BLaER1 (cell line): ENCODE measurements around the gene SDCCAG8.

Source experiments
- H3K27ac ChIP-seq: shearing (Covaris generic); formaldehyde crosslinking; 2 replicates; pipeline ENCODE4 v1.8.1; 2022
- H3K27me3 ChIP-seq: shearing (Covaris generic); formaldehyde crosslinking; 2 replicates; pipeline ENCODE4 v1.8.1; 2022
- H3K36me3 ChIP-seq: shearing (Covaris generic); formaldehyde crosslinking; 2 replicates; pipeline ENCODE4 v1.8.1; 2022
- H3K4me1 ChIP-seq: shearing (Covaris generic); formaldehyde crosslinking; 2 replicates; pipeline ENCODE4 v1.8.1; 2022
- H3K4me2 ChIP-seq: shearing (Covaris generic); formaldehyde crosslinking; 2 replicates; pipeline ENCODE4 v1.8.1; 2022
- H3K4me3 ChIP-seq: shearing (Covaris generic); formaldehyde crosslinking; 2 replicates; pipeline ENCODE4 v1.8.1; 2022
- H3K9ac ChIP-seq: shearing (Covaris generic); formaldehyde crosslinking; 2 replicates; pipeline ENCODE4 v1.8.1; 2022
- H3K9me3 ChIP-seq: shearing (Covaris generic); formaldehyde crosslinking; 2 replicates; pipeline ENCODE4 v1.8.1; 2022
- H4K20me1 ChIP-seq: shearing (Covaris generic); formaldehyde crosslinking; 2 replicates; pipeline ENCODE4 v1.8.1; 2022
- Cebpa-rat ChIP-seq: shearing (Covaris generic); IDR thresholded peaks from 2 replicates; pipeline ENCODE4 v1.8.1; 2022

SDCCAG8 gene

DNA sequence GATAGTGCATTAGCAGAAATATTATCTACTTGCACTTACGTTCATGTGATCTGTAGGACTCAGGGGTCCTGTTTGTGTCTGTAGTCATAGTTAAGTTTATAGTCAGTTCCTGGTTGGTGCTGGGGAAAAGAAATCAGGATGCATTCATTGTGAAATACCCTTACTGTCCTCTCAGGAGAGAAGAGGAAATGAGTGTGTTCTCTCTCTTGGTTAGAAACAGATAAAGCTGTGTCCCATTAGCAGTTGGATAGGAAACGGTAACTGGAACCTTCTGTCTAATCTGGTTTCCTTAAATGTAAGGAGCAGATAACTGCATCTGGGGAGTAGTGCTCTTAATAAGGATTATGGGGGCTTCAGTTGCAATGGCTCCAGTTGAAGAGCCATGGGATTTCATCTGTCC is 8.9 kb downstream of the SDCCAG8 start:
- Histone ChIP-seq H4K20me1 (no peaks in the 10 kb centered on the region), H3K9me3 (no peaks in the 10 kb centered on the region), H3K4me1 (peaks cover 73% of the 10 kb centered on the region), H3K27me3 (no peaks in the 10 kb centered on the region), H3K4me2 (peak overlapping the region; percentile 71), H3K36me3 (no peaks in the 10 kb centered on the region), H3K9ac (peak overlapping the region; percentile 39; the same call in 1 of the 2 replicates), H3K27ac (peak overlapping the region; percentile 77), H3K4me3 (no peak overlapping the region)
- TF ChIP-seq Cebpa-rat: peak; percentile 55; the same call in 1 of the 2 replicates

DNA sequence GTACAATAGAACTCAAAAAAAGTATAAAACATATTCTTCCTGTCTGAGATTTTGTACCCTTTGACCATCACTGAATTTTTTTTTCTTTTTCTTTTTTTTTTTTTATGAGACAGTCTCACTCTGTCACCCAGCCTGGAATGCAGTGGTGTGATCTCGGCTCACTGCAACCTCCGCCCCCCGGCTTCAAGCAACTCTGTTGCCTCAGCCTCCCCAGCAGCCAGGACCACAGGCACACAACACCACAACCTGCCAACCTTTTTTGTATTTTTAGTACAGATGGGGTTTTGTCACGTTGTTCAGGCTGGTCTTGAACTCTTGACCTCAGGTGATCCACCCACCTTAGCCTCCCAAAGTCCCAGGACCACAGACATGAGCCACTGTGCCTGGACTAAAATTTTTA is 10.4 kb downstream of the SDCCAG8 start:
- no peak overlapping the region; the same call in 1 of the 2 replicates for H3K4me2 ChIP-seq
- H3K27ac ChIP-seq: peak overlapping the region; percentile 87; the same call in 1 of the 2 replicates
- H3K27me3 ChIP-seq: no peaks in the 10 kb centered on the region
- no peak overlapping the region for H3K9ac ChIP-seq
- no peak for TF ChIP-seq Cebpa-rat
- no peak overlapping the region for H3K4me3 ChIP-seq
- no peaks in the 10 kb centered on the region for H4K20me1 ChIP-seq
- no peaks in the 10 kb centered on the region for H3K9me3 ChIP-seq
- H3K4me1 ChIP-seq: peaks cover 85% of the 10 kb centered on the region
- H3K36me3 ChIP-seq: no peaks in the 10 kb centered on the region

DNA sequence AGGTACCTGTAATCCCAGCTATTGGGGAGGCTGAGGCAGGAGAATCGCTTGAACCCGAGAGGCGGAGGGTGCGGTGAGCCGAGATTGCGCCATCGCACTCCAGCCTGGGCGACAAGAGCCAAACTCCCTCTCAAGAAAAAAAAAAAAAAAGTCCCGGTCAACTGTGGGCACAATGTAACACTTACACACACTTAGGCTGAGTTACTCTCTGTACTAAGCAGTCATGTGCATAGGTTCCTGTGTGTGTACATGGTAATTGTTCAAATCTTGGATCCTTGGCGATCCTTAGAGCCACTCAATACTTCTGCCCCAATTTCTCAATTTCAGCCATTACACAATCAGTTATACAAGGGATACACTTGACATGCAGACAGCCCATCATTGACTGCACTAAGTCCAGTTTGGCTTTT is 11.6 kb downstream of the SDCCAG8 start:
- H3K4me2 ChIP-seq: peak overlapping the region; percentile 92

DNA sequence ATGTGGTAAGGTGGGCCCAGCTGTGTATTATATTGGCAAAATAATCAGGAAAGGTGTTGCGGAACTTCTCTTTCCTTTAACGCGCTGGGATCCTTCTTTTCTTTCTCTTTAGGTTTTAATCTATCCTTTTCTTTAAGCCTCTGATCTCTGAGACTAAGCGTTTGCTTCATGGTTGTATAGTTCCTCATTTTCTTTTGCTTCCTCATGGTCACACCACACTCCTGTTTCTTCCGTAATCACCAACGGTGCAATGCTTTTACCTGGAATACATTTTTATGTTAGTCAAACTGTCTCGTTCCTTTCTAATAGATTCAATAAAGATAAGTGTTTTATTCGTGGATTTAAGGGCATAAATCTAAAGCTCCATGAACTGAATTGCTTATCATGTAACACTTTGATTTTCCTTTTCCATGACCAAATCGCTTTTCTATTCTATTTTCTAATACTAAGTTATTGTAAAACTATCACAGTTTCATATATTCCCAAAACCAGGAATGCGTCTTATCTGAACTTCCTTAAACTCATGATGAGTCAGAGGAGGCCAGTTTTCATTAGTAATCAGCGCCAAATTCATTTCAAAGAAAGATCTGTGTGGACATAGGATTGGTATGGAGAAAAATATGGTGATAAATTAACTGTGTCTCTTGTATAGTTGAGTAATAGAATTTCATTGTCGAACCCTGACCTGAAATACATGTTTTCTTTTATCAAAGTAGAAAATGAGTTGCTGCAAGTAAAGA is 12.2 kb downstream of the SDCCAG8 start:
- no peaks in the 10 kb centered on the region for H4K20me1 ChIP-seq
- H3K36me3 ChIP-seq: 0 out of 2 replicates have a peak, but pooled peaks cover 4% of the 10 kb centered on the region
- H3K9me3 ChIP-seq: no peaks in the 10 kb centered on the region
- peak overlapping the region; percentile 87 for H3K27ac ChIP-seq
- H3K4me1 ChIP-seq: peaks cover 78% of the 10 kb centered on the region
- peak overlapping the region; percentile 72 for H3K9ac ChIP-seq
- H3K4me3 ChIP-seq: peak overlapping the region; percentile 59
- H3K4me2 ChIP-seq: peak overlapping the region; percentile 92
- H3K27me3 ChIP-seq: no peaks in the 10 kb centered on the region
- no peak for TF ChIP-seq Cebpa-rat

More for the DNA sequence above, 11.6 kb downstream of the SDCCAG8 start:
- H3K4me3 ChIP-seq: no peak overlapping the region
- no peaks in the 10 kb centered on the region for H3K27me3 ChIP-seq
- peak overlapping the region; percentile 87 for H3K27ac ChIP-seq
- no peak for TF ChIP-seq Cebpa-rat
- peaks cover 84% of the 10 kb centered on the region for H3K4me1 ChIP-seq
- 0 out of 2 replicates have a peak, but pooled peaks cover 3% of the 10 kb centered on the region for H3K36me3 ChIP-seq
- H4K20me1 ChIP-seq: no peaks in the 10 kb centered on the region
- no peaks in the 10 kb centered on the region for H3K9me3 ChIP-seq
- peak overlapping the region; percentile 72 for H3K9ac ChIP-seq

DNA sequence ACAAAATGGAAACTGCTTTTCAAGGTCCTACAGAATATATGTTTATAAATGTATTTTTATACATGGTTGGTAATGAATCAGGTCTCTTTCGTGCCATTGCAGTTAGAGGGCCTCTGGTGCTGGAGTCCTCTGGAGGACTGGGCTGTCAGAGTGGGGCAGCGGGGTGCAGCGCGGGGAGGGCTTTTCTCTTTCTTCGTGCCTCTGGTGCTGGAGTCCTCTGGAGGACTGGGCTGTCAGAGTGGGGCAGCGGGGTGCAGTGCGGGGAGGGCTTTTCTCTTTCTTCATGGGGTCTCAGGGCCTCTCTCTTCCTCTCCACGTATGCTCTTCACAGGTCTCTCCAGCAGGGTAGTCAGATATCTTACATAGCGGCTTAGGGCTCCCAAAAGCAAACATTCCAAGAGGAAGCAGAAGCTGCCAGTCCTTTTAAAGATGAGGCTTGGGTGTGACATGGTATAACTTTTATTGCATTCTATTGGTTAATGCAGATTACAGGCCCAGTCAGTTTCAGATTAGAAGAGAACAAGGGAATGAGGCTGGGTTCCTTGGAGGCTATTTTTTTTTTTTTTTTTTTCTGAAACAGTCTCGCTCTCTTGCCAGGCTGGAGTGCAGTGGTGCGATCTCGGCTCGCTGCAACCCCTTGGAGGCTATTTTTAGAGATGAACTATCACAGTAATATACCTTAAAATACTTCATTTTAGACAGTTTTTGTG is 13.1 kb downstream of the SDCCAG8 start:
- no peaks in the 10 kb centered on the region for H3K27me3 ChIP-seq
- H3K36me3 ChIP-seq: peaks cover 11% of the 10 kb centered on the region
- no peaks in the 10 kb centered on the region for H4K20me1 ChIP-seq
- H3K9ac ChIP-seq: peak overlapping the region; percentile 72
- H3K27ac ChIP-seq: peak overlapping the region; percentile 87
- H3K4me1 ChIP-seq: peaks cover 70% of the 10 kb centered on the region
- no peak for TF ChIP-seq Cebpa-rat
- peak overlapping the region; percentile 92 for H3K4me2 ChIP-seq
- peak overlapping the region; percentile 59 for H3K4me3 ChIP-seq
- no peaks in the 10 kb centered on the region for H3K9me3 ChIP-seq

DNA sequence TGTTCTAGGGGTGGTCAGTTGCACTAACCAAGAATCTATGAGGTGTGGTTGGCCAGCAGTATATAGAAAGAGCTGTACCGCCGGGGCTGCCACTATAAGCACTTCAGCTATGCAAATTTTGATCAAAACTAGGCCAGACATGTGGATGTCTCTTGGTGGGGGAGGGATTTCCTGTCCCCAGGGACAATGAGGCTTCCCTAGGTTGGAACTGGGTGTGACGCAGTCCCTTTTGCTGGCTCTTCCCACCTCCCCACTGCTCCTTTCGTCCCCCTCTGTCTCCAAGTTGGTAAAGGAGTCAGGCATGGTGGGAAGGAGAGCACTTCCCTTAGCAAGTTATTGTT is 13.6 kb downstream of the SDCCAG8 start:
- Histone ChIP-seq H3K4me2 (peak overlapping the region; percentile 92), H3K9me3 (no peaks in the 10 kb centered on the region), H4K20me1 (no peaks in the 10 kb centered on the region), H3K9ac (peak overlapping the region; percentile 72), H3K4me1 (peaks cover 65% of the 10 kb centered on the region), H3K27me3 (no peaks in the 10 kb centered on the region), H3K36me3 (peaks cover 16% of the 10 kb centered on the region), H3K4me3 (peak overlapping the region; percentile 59), H3K27ac (peak overlapping the region; percentile 87)
- no peak for TF ChIP-seq Cebpa-rat

DNA sequence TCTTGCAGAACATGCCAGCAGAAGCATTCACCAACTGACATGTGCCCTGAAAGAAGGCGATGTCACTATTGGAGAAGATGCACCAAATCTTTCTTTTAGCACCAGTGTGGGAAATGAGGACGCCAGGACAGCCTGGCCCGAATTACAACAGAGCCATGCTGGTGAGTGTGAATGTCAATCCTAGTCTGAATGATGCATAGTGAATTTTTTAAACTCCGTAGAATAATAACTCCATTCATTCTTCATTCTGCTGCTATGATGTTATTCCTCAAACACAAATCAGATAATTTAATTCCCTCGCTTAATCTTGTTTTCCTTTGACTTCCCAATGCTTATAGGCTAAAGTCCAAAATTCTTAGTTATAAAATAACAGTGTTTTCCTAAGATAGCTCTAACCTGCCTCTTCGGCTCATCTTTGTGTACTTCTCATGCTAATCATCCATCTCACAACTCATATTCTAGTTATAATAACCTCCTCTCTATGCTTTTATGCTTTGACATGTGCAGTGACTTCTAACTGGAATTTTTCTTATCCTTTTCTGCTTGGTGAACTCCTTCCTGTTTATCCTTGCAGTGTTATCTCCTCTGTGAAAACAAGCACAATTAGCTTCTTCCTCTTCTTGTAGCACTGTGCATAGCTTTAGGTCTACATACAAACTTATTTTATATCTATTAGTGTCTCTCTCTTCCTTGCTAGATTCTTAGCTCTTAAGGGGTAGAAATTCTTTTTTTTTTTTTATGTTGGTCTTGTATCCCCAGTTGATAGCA is 14.4 kb downstream of the SDCCAG8 start:
- H3K27me3 ChIP-seq: no peaks in the 10 kb centered on the region
- H3K9me3 ChIP-seq: no peaks in the 10 kb centered on the region
- H3K4me3 ChIP-seq: no peak overlapping the region
- peaks cover 56% of the 10 kb centered on the region for H3K4me1 ChIP-seq
- H3K9ac ChIP-seq: 0 out of 2 replicates have a peak overlapping the region, but pooled peaks have one; percentile 72
- H3K4me2 ChIP-seq: peak overlapping the region; percentile 92
- no peaks in the 10 kb centered on the region for H4K20me1 ChIP-seq
- H3K27ac ChIP-seq: peak overlapping the region; percentile 87
- H3K36me3 ChIP-seq: peaks cover 24% of the 10 kb centered on the region
- TF ChIP-seq Cebpa-rat: no peak

DNA sequence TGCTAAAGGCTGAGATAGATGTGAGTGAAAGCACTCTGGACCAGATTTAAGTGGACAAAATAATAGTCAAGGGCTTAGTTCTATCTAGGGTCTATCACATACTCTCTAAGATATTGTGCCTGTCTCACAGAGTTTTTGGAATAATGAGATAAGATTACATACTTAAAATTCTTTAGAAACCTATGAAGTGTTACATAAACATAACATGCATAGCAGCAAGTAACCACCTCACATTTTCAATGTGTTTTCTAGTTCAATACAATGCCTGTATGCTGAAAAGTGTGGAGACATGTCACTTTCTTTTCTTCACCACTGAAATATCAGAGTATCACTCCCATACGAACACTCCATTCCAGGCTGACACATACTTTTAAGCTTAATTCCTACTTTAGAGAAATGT is 16.2 kb downstream of the SDCCAG8 start:
- Histone ChIP-seq H3K27me3 (no peaks in the 10 kb centered on the region), H3K4me2 (no peak overlapping the region), H3K27ac (no peak overlapping the region), H3K4me3 (no peak overlapping the region), H3K4me1 (peaks cover 39% of the 10 kb centered on the region), H4K20me1 (no peaks in the 10 kb centered on the region), H3K9me3 (no peaks in the 10 kb centered on the region), H3K9ac (no peak overlapping the region), H3K36me3 (peaks cover 40% of the 10 kb centered on the region)
- no peak for TF ChIP-seq Cebpa-rat

DNA sequence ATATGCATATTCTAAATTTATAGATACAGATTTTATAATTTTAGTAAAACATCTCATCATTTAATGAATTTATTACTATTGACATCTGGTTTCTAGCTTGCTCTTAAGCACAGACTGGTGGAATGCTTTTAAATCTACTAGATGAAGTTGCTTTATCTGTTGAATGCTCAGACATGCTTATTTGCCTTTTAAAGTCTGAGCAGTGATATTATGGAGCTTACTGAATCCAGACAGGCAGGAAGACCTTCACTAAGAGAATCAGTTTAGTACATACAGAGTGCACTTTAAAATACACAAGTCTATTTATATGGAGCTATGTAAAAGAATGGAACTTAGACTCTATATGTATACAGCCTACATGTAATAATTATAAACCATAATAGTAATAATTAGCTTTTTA is 16.6 kb downstream of the SDCCAG8 start:
- Histone ChIP-seq H3K4me3 (no peak overlapping the region), H3K4me2 (no peak overlapping the region), H3K27ac (no peak overlapping the region), H3K4me1 (peaks cover 35% of the 10 kb centered on the region), H3K9me3 (no peaks in the 10 kb centered on the region), H3K36me3 (peaks cover 44% of the 10 kb centered on the region), H3K9ac (no peak overlapping the region), H4K20me1 (no peaks in the 10 kb centered on the region), H3K27me3 (no peaks in the 10 kb centered on the region)
- TF ChIP-seq Cebpa-rat: no peak

DNA sequence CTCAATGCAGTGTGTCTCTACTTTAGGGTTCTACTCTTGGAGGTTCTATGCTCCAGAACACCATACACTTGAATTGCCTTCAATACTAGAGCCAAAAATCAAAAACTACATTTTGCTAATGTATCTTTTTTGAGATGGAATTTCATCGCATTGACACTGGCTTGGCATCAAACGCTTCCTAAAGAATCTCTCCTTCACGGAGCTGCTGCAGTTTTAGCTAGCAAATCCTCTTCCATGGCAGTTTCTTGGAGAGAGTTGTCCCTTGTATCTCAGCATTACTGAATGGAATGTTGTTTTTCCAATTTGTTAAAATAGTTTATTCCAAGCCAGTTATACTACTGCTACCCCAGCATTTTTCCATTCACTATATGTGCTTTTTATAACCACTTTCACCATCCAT is 17.7 kb downstream of the SDCCAG8 start:
- TF ChIP-seq Cebpa-rat: no peak
- Histone ChIP-seq H3K9ac (no peak overlapping the region), H3K36me3 (peaks cover 51% of the 10 kb centered on the region), H3K4me2 (no peak overlapping the region), H3K27me3 (no peaks in the 10 kb centered on the region), H3K27ac (no peak overlapping the region), H3K4me3 (no peak overlapping the region), H4K20me1 (no peaks in the 10 kb centered on the region), H3K4me1 (peaks cover 24% of the 10 kb centered on the region), H3K9me3 (peaks cover 7% of the 10 kb centered on the region; the same call in 1 of the 2 replicates)
